Measurements from ENCODE around the gene LDLRAD3.
"Not testable (repeated sequence)": the region's sequence is repeated elsewhere in the genome, so short reads cannot be mapped to it uniquely, and the experiment has no call there.

LDLRAD3 gene

GRCh38 chr11:36023922-36024321 is 80.1 kb downstream of the LDLRAD3 start:
- no peak for DNase-seq

- DNase-seq: no peak
Measured at GRCh38 chr11:36024716-36025115, 80.9 kb downstream of the LDLRAD3 start.

GRCh38 chr11:36026315-36026968 is 82.6 kb downstream of the LDLRAD3 start:
- DNase-seq: no peak

- DNase-seq: no peak
Measured at GRCh38 chr11:36027731-36028130, 83.9 kb downstream of the LDLRAD3 start.

- DNase-seq: no peak
Measured at GRCh38 chr11:36029616-36030015, 85.8 kb downstream of the LDLRAD3 start.

- DNase-seq: no peak
Measured at GRCh38 chr11:36030731-36031281, 86.9 kb downstream of the LDLRAD3 start.

GRCh38 chr11:36033082-36033751 is 89.4 kb downstream of the LDLRAD3 start:
- DNase-seq: no peak

- DNase-seq: no peak
Measured at GRCh38 chr11:36033936-36034335, 90.1 kb downstream of the LDLRAD3 start.

- peak; percentile 69 for DNase-seq
Measured at GRCh38 chr11:36034551-36035331, 90.9 kb downstream of the LDLRAD3 start.

- DNase-seq: no peak
Measured at GRCh38 chr11:36035454-36035853, 91.6 kb downstream of the LDLRAD3 start.

GRCh38 chr11:36035999-36036398 is 92.1 kb downstream of the LDLRAD3 start:
- no peak for DNase-seq

- no peak for DNase-seq
Measured at GRCh38 chr11:36037031-36037430, 93.2 kb downstream of the LDLRAD3 start.

GRCh38 chr11:36038541-36038940 is 94.7 kb downstream of the LDLRAD3 start:
- no peak for DNase-seq

- no peak for DNase-seq
Measured at GRCh38 chr11:36039471-36039870, 95.6 kb downstream of the LDLRAD3 start.

- no peak for DNase-seq
Measured at GRCh38 chr11:36041988-36042611, 98.2 kb downstream of the LDLRAD3 start.

GRCh38 chr11:36044636-36045035 is 100.8 kb downstream of the LDLRAD3 start:
- no peak for DNase-seq

- DNase-seq: not testable (repeated sequence)
Measured at GRCh38 chr11:36045945-36046344, 102.1 kb downstream of the LDLRAD3 start.

- DNase-seq: no peak
Measured at GRCh38 chr11:36046932-36047331, 103.1 kb downstream of the LDLRAD3 start.

- DNase-seq: no peak
Measured at GRCh38 chr11:36047344-36047743, 103.5 kb downstream of the LDLRAD3 start.

GRCh38 chr11:36048496-36049247 is 104.8 kb downstream of the LDLRAD3 start:
- no peak for DNase-seq

GRCh38 chr11:36051235-36052144 is 107.6 kb downstream of the LDLRAD3 start:
- DNase-seq: no peak
